Measurements from ENCODE around the gene ITIH4.

The ITIH4 gene

DNA sequence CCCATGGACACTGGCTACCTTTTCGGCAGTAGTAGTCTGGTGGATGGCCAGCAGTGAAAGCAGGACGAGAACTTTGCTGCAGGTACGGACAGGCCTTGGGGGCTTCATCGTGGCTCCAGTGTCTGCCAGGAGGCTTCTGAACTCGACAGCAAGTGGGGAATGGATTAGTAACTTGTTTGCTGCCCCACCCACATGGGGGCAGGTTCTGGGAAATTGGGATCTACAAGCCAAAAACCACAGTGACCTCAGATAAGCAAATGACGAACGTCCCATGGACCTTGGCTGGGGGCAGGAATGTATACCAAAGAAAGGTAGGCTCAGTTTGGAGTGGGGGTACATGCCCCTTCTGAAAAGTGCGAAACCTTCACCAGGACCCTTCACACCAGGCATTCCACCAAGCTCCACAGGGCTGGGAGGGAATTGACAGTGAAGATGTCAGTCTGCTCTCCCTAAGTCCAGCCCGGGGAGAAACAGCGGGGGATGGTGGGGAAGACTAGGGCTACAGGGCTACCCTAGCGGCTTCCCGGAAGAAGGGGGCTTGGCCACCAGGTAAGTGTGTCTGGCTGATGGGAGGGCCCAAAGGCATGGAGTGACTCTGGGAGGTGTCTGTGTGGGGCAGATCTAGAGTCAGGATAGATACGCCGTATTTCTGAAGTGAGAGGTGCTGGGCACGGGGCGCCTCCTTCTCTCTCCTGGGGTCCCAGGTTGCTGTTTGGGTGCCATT is at the start of gene ITIH4:
Gene ITIH4 (minus strand): TSS at position 138 of the 724 bp plus-strand sequence. CDS start 30 bp downstream, at position 108.
- DNase-seq (ENCODE audit: low read depth) = no peak

DNA sequence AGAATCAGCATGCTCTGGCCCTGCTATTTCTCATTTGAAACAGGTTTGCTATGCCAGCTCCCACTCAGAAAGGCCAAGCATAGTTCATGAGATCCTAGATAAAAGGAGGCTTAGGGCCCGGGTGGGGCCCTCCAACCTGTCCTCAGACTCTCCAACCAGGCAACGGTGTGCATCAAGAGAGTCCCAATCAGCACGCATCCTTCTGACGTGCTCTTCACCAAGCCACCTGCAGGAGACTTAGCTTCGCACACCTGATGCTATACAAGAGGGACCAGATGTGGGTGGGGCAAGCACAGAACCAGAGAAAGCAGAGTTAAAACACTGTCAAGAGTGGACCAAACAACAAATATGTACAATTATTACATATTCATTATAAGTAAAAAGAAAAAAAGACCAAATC is 49.6 kb upstream of the ITIH4 start:
- no peak for DNase-seq (ENCODE audit: low read depth)

DNA sequence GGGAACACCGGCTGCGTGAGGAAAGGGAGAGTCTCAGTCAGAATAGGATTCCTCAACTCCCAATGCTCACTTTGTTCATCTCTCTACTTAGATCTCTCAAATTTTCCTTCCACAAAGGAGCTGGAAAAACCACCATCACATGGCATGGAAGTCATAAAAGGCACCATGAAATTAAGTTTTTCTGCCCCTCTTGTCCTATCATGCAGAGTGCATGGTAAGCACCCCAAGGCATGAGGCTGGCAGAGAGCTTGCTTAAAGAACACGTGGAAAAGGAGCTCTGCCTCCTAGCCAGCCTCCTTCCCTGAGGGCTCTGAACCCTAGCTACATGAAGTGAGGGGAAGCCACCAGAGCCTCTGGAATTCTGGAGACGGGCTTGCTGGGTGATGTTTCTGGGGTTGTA is 49.1 kb upstream of the ITIH4 start:
- no peak for DNase-seq (ENCODE audit: low read depth)

DNA sequence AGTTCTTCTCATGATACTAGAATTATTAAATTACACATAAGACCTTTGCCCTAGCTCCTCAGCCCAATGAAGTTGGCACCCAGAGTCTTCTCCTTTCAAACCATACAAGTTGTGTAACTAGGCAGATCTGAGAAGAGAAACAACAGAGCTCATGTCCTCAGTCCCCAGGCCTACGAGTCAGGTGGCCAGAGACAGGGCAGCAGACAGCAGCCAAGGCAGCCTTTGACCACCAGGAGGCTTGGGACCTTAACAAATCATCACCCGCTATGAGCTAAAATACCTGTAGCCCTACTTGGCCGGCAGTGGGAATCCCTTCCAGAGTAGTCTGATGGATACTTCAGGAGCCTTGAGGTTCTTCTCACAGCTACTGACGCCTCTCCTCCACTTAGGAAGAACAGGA is 48.6 kb upstream of the ITIH4 start:
- no peak for DNase-seq (ENCODE audit: low read depth)

DNA sequence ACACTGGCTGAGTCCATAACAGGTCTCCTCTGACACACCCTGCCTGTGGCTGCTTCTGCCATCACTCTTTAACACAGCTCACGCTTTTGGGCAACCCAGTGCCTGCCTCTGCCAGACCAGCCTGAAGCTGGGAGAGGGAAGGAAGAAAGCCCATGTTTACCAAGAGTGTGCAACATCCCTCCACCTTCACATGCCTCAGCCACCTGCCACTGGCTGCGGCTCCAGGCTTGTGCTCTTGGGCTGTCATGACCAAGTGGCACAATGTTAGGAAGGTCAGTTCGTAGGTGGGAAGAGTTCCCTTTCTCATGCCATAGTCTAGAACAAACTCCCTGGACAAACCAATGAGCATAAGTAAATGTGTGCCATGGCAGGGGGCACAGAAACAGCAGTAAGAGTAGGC is 46.6 kb upstream of the ITIH4 start:
- DNase-seq (ENCODE audit: low read depth) = no peak

DNA sequence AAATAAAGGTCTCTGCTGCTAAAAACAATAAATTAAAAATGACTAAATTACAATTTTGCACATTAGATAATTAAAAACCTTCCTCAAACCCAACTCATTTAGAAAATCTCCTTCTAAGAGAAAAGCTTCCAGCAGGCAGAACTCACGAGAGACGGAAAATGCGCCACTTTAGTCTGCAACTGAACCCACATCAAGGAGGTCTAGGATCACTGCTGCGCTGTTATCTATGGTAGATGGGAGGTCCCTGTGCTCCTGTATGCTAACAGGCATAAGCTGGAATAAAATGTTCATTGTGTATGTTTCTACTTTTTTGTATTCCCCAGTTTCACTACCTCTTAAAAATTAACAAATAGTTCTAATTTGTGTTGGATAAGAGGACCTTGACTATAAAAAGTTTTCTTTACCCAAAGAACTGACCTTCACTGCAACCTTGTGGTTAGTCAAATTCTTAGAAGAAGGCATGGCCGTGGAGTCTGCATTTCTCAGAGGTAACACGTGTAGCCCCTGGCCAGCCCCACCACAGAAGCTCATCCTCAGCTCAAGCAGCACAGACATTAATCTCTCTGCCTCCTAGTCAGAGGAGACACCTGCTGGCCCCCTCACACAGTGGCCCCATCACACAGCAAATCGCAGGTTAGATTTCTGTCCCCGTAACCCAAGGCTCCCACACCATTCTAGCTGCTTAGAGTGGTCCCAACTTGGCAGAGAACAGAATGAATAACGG is 44.6 kb upstream of the ITIH4 start:
- no peak for DNase-seq (ENCODE audit: low read depth)

DNA sequence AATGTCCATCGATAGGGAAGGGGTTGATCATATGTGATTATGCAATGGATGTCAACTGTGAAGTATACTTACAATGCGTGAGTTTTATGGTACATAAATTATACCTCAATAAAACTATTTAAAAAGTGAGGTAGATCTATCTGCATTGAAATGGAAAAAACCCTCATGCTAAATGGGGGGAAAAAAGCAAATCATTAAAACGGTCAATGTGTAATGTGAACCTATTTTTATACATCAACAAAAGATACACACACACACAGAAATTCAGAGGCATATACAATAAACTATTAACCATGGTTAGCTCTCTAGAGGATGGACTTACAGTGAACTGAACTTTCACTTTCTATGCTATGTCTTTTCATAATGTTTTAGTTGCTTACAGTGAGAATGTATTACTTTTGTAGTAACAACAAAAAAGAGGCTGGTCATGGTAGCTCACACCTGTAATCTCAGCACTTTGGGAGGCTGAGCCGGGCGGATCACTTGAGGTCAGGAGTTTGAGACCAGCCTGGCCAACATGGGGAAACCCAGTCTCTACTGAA is 43.8 kb upstream of the ITIH4 start:
- no peak for DNase-seq (ENCODE audit: low read depth)

DNA sequence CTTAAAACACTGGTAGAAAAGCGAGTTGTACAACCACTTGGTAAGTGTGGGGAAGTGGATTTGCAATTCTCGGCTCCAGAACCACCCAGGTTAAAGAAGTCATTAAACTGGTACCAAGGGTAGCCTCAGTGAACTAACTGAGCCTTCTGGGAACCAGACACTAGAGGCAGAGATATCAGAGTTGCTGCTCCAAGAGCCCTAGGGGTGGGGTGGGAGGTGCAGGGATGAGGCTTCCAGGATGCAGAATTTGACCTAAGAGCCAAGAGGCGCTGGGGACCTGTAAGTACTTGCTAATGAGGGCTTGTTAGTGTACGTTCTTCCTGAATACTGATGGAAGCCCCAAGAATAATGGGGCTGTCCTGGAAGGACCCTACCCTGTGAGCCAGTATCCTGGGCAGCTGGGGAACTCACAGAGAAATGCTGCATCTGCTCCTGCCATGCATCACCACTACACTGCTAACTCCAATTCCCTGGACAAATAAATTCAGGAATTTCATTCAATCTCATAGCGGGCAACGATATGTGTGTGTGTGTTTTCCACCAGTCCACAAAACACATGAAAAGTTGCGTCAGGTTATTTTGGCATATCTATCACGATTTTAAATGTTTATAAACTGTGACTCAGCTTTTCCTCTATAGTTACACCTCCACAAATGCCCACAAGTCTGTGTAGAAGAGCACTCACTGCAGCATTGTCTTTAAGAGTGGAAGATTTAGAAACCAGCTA is 43.1 kb upstream of the ITIH4 start:
- no peak for DNase-seq (ENCODE audit: low read depth)

DNA sequence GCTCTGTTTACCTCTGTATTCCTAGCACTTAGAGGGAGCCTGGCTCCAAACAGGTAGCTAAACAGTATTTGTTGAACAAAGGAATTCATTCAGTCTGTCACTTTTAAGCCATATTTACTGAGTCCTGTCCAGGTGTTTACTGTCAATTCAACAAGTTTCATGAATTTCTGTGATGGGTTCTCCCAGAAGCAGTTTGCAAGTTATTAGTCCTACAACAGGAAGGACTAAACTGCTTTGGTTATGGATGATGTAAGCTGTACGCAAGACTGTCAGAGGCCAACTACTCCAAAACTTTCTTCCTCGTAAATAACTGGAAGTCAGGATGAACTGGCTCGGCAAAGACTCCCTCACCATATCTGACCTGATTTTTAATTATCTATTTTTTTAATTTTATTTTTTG is 41.8 kb upstream of the ITIH4 start:
- DNase-seq (ENCODE audit: low read depth) = no peak

DNA sequence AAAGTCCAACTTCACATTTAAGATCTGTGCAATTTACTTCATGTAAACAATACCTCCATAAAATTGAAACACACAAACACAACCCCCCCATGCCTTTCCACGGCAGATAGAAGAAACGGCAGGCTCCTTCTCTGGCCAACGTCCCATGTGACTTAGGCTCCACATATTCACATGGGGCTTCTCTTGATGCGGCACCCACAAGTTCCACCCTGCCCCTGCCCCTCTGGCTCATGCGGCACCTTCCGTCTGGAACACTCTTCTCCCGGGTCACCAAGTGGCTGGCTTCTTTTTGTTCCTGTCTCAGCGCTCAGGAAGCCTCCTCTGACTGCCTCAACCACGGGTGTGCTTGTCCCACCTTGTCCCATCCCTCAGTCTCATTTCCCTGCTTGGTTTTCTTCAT is 41.3 kb upstream of the ITIH4 start:
- no peak for DNase-seq (ENCODE audit: low read depth)

DNA sequence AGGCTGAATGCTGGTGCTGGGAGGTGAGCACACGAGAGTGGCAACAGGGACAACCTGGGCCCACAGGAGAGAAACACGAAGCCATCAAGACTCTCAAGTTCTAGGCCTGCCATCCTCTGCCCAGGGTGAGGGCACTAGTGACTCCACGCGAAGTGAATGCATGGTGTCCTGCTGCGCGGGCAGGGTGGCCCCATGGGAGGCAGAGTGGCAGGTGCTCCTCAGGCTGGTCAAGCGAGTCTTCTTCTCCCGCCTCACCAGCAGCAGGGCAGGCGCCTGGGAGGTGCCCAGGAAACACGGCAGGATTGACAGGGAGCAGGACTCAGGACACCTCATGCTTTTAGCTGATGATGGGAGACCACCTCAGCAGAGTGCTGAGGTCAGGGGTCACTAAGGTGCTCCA is 40.0 kb upstream of the ITIH4 start:
- DNase-seq (ENCODE audit: low read depth) = no peak

DNA sequence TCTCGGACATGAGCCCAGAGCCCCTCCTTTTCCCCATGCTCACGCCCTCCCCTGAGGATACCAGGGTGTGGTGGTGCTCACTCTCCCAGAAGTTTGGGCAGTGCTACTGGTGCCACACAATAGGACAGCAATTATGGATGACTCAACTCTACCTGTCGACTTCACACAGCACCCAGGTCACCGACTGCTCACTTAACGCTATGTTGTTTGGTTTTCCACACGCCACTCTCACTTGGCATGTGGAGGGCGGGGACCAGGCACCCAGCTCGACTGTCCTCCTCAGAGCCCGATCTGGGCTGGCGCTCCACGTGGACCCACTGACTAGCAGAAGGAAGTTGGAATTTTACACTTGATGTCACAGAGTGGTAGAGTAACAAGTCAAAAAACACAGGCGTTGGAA is 36.0 kb upstream of the ITIH4 start:
- no peak for DNase-seq (ENCODE audit: low read depth)

DNA sequence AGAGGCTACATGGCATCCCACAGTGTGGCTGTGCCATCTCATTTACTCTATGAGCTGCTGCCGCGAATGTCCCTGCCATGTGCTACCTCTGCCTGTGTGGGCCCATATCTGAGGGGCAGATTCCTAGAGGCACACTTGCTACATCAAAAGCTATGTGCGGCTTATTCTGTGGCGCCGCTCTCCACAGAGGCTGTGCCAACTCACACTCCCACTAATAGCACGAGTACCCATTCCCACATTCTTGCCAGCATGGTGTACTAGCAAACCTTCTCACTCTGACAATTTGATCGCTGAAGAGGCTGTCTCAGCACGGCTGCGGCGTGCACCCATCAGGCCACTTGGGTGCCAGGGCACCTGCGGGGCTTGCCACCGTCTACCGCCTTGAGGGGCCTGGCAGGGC is 35.5 kb upstream of the ITIH4 start:
- DNase-seq (ENCODE audit: low read depth) = no peak

DNA sequence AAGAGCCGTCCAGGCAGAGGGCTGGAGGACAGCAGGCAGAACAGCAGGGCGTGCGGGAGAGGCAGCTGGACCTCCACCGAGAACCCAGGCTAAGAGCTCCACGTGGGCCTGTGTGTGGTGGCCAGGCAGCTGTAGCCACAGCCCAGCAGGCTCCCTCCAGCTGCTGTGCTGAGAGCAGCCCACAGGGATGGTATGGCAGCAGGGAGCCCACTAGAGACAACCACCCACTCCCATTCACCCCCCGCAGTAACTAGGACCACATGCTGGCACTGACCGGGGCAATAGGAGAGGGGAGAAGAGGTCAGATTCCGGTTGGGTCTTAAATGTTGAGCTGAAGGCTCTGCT is 29.9 kb upstream of the ITIH4 start:
- no peak for DNase-seq (ENCODE audit: low read depth)

DNA sequence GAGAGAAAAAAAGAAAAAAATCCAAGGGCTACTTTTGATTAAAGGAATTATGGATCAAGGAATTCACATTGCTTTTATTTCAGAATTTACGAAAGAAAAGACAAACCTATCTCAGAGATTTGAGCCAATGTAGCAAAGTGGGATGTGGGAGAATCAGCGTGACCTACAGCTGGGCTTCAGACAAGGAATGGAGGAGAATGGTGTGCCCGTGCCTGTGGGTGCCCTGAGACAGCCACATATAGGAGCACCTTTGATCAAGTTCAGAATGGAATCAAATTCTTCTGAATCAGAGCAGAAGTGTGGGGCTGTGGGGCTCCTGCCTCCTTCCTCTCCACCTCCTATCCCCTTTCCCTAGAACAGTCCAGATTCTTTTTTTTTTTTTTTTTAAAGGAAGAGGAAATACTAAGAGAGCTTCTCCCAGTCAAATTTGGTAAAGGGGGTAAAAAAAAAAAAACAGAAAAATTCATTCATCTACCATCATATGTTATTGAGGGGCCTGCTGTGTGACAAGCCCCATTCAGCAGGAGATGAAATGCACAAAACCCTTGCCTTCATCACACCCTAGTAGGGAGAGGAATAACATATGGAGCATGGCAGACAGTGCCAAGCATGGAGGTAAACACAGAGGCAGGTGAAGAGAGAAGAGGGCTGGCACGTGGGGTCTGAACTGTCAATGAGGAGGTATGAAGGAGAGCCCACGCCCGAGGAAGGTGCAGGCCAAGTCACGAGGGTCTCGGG is 29.4 kb upstream of the ITIH4 start:
- DNase-seq (ENCODE audit: low read depth) = no peak

DNA sequence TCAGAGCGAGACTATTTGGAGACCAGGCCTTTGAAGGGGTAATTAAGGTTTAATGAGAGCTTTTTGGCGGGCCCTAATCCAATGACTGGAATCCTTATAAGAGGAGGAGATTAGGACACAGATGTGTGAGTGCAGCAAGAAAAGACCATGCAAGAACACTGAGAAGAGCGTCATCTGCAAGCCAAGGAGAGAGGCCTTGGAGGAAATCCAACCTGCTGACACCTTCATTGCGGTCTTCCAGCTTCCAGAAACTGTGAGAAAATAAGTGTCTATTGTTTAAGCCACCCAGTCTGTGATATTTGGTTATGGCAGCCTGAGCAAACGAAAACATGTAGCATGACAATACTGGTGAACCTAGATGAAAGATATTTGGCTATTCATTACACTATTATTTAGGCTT is 27.4 kb upstream of the ITIH4 start:
- no peak for DNase-seq (ENCODE audit: low read depth)

DNA sequence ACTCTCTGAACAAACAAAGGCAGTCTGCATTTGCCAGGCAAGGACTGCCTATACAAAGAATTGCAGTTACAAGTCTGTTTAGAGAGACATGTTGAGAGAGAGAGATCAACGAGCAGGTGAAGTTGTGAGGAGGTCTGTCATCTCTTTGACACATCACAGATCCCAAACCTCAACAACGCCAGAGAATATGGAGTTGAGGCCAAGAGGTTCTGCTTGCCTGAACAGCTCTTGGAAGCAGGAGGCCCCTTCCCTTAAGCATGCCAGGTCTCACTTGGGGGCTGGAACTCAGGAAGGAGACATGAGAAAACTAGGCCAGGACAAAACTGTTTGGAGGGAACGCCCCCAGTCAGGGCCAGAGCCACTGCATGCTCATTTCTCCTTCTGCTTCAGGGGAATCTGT is 26.7 kb upstream of the ITIH4 start:
- no peak for DNase-seq (ENCODE audit: low read depth)

DNA sequence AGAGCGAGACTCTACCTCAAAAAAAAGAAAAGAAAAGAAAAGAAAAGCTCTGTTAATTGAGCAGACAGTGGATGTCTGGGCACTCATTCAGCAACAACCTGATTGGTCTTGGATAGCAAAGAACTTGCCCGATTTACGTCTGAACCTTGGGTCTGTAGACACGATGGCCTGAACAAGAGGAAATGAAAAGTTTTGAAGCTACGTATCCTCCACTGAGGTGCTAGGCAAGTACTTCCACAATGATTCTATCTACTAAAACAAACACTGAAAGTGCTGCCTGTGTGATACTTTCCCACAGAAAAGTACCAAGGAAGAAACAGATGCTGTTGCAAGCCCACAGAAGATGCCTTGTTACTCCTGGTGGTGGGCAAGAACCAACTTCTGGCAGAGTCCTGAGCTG is 26.2 kb upstream of the ITIH4 start:
- DNase-seq (ENCODE audit: low read depth) = no peak

DNA sequence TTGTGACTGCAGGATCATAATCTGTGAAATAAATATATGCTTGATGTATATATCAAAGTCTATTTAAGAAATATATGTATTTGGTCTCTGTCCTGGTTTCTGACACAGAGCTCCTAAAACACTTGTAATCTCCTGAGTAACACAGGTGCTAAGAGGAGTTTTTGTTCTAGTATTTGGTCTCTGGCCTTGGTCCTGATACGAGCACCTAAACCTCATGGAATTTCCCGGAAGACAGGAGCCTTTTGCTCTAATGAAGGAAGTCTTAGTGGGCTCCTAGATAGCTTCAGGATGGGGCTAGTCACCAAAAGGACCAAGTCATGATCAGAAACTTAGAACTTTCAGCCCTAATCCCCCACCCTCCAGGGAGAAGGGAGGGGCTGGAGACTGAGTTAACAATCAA is 23.5 kb upstream of the ITIH4 start:
- no peak for DNase-seq (ENCODE audit: low read depth)

DNA sequence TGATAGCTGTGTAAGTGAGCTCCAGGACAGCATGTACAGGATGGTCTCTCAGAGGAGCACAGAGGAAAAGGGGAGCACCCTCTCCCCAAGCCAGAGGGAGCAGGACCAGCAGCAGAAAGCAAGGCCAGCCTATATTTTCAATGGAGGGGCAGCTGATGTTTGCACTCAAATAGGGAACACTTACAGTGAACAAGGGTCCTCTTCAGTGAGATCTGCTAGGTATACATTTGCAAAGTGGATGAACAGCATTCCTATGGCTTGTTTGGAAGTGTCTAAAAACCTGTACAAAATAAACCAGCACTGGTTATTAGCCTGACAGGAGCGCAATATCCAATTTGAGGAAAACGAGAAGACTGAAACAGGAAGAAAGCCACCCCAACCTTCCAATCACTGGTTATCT is 21.9 kb upstream of the ITIH4 start:
- no peak for DNase-seq (ENCODE audit: low read depth)

DNA sequence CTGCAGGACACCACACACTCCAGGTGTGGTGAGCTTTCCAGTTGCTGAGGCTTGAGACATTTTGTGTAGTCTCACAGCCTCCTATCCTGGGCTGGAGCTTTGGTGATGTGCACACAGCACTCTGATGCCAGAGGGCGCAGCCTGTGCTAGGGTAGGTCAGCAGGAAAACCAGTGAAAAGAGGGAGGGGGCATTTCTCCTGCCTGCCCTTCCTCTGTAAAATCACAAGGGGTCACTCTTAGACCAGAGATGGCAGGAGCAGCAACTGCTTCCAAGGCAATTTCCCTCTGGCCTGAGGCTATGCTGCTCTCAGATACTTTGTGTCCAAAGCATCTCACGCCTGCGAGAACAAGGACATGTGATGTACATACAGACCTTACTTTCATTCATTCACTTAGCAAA is 20.9 kb upstream of the ITIH4 start:
- no peak for DNase-seq (ENCODE audit: low read depth)

DNA sequence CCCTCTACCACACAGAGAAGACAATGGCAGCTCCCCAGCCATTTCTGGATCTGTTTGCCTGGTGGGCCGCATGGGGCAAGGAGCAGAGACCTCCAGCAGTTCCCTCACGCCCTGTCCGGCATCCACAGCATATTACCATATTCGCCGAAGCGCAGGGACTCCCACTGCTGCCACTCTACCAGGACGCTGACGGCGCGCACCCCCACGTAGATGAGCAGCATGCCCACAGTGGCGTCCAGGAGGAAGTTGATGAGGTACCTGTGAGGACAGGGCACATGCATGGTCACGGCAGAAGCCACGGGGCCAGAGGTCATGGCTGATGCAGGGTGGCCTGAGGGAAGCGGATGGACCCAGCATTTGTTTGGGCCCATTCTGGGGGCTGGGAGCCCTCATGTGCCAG is 19.2 kb upstream of the ITIH4 start:
- DNase-seq (ENCODE audit: low read depth) = no peak

Data from activated T-cell treated with anti-CD3 and anti-CD28 coated beads for 1 hour (primary cell).